HEK293 (cell line): ENCODE data around the gene GPR153.
A peak's percentile ranks its signal among the peaks of the same experiment; 100 is the strongest.

Experiments used
- ATF2 ChIP-seq: fragments of 450-650 bp; formaldehyde crosslinking; IDR thresholded peaks from 2 replicates; pipeline ENCODE4 v1.5.1; 2016; ENCODE audit warnings: missing biosample characterization, missing genetic modification characterization, low read depth
- EGR2 ChIP-seq: fragments of 450-650 bp; formaldehyde crosslinking; IDR thresholded peaks from 2 replicates; pipeline ENCODE4 v1.5.1; 2016; ENCODE audit warnings: low read depth, missing biosample characterization, missing genetic modification characterization
- KLF16 ChIP-seq: fragments of 450-650 bp; formaldehyde crosslinking; IDR thresholded peaks from 2 replicates; pipeline ENCODE4 v1.5.1; 2017; ENCODE audit warnings: missing biosample characterization, missing genetic modification characterization
- KLF17 ChIP-seq: fragments of 450-650 bp; formaldehyde crosslinking; IDR thresholded peaks from 2 replicates; pipeline ENCODE4 v1.5.1; 2016; ENCODE audit warnings: missing biosample characterization, missing genetic modification characterization
- KLF9 ChIP-seq: fragments of 450-650 bp; formaldehyde crosslinking; IDR thresholded peaks from 2 replicates; pipeline ENCODE4 v1.5.1; 2016; ENCODE audit warnings: missing biosample characterization, missing genetic modification characterization, low read depth
- SP2 ChIP-seq: fragments of 450-650 bp; formaldehyde crosslinking; IDR thresholded peaks from 2 replicates; pipeline ENCODE4 v1.5.1; 2016; ENCODE audit warnings: missing biosample characterization, missing genetic modification characterization
- SP7 ChIP-seq: fragments of 450-650 bp; formaldehyde crosslinking; IDR thresholded peaks from 2 replicates; pipeline ENCODE4 v1.5.1; 2016; ENCODE audit warnings: missing biosample characterization, missing genetic modification characterization
- TCF7L2 ChIP-seq: IDR thresholded peaks from 2 replicates; pipeline ENCODE4 v1.6.1; 2011; ENCODE audit warnings: low read depth, mild to moderate bottlenecking, inconsistent platforms, low read length, moderate library complexity, borderline replicate concordance
- ZBTB26 ChIP-seq: fragments of 450-650 bp; formaldehyde crosslinking; optimal IDR thresholded peaks from 2 replicates; pipeline ENCODE3; 2016; ENCODE audit warnings: missing biosample characterization, mild to moderate bottlenecking, missing genetic modification characterization
- ZBTB44 ChIP-seq: fragments of 450-650 bp; IDR thresholded peaks from 2 replicates; pipeline ENCODE4 v1.5.1; 2018; ENCODE audit warnings: missing biosample characterization, mild to moderate bottlenecking, missing genetic modification characterization
- ZBTB48 ChIP-seq: fragments of 450-650 bp; formaldehyde crosslinking; IDR thresholded peaks from 2 replicates; pipeline ENCODE4 v1.5.1; 2016; ENCODE audit warnings: missing biosample characterization, missing genetic modification characterization
- ZBTB7A ChIP-seq: fragments of 450-650 bp; formaldehyde crosslinking; IDR thresholded peaks from 2 replicates; pipeline ENCODE4 v1.5.1; 2016; ENCODE audit warnings: low read depth, missing biosample characterization, missing genetic modification characterization
- ZBTB8A ChIP-seq: fragments of 450-650 bp; formaldehyde crosslinking; IDR thresholded peaks from 2 replicates; pipeline ENCODE4 v1.5.1; 2016; ENCODE audit warnings: missing biosample characterization, missing genetic modification characterization
- ZIC2 ChIP-seq: fragments of 450-650 bp; formaldehyde crosslinking; IDR thresholded peaks from 2 replicates; pipeline ENCODE4 v1.5.1; 2016; ENCODE audit warnings: missing biosample characterization, missing genetic modification characterization
- ZNF112 ChIP-seq: fragments of 450-650 bp; formaldehyde crosslinking; IDR thresholded peaks from 2 replicates; pipeline ENCODE4 v1.5.0; 2017; ENCODE audit warnings: missing biosample characterization, missing genetic modification characterization
- ZNF23 ChIP-seq: fragments of 450-650 bp; formaldehyde crosslinking; IDR thresholded peaks from 2 replicates; pipeline ENCODE4 v1.5.1; 2016; ENCODE audit warnings: missing biosample characterization, missing genetic modification characterization, borderline replicate concordance
- ZNF521 ChIP-seq: fragments of 450-650 bp; formaldehyde crosslinking; IDR thresholded peaks from 2 replicates; pipeline ENCODE4 v1.5.1; 2017; ENCODE audit warnings: missing biosample characterization, mild to moderate bottlenecking, missing genetic modification characterization
- ZNF600 ChIP-seq: fragments of 450-650 bp; formaldehyde crosslinking; IDR thresholded peaks from 2 replicates; pipeline ENCODE4 v1.5.1; 2016; ENCODE audit warnings: missing biosample characterization, missing genetic modification characterization
- ZNF629 ChIP-seq: fragments of 450-650 bp; formaldehyde crosslinking; IDR thresholded peaks from 2 replicates; pipeline ENCODE4 v1.5.1; 2017; ENCODE audit warnings: missing biosample characterization, missing genetic modification characterization
- ZNF692 ChIP-seq: fragments of 450-650 bp; formaldehyde crosslinking; IDR thresholded peaks from 2 replicates; pipeline ENCODE4 v1.5.1; 2016; ENCODE audit warnings: missing biosample characterization, missing genetic modification characterization
- ZNF791 ChIP-seq: fragments of 450-650 bp; formaldehyde crosslinking; IDR thresholded peaks from 2 replicates; pipeline ENCODE4 v1.5.1; 2016; ENCODE audit warnings: missing biosample characterization, missing genetic modification characterization
- ZXDB ChIP-seq: fragments of 450-650 bp; formaldehyde crosslinking; IDR thresholded peaks from 2 replicates; pipeline ENCODE4 v1.5.1; 2016; ENCODE audit warnings: missing biosample characterization, missing genetic modification characterization
- TF ChIP-seq, protein P1 (sequence below): fragments of 450-650 bp; formaldehyde crosslinking; IDR thresholded peaks from 2 replicates; pipeline ENCODE4 v1.5.1; 2016; ENCODE audit warnings: missing biosample characterization, missing genetic modification characterization, borderline replicate concordance

Gene GPR153

GRCh38 chr1:6259491-6260362, 1.2 kb downstream of the GPR153 start (continued):
- TF ChIP-seq ZBTB7A (tag by site-specific recombination) (peak; percentile 70; the same call in 1 of the 2 replicates), ZBTB26 (peak; percentile 79), ZNF629 (tag by site-specific recombination) (peak; percentile 97), TCF7L2 (peak; percentile 12; the same call in 1 of the 2 replicates), SP2 (tag by site-specific recombination) (peak; percentile 80), KLF9 (tag by site-specific recombination) (peak; percentile 77), ZNF23 (tag by site-specific recombination) (no peak), KLF16 (tag by site-specific recombination) (peak; percentile 72), ZNF112 (no peak), ZNF692 (peak; percentile 99), ZNF600 (0 out of 2 replicates have a peak, but pooled peaks have one; percentile 19), ATF2 (tag by site-specific recombination) (peak; percentile 94), ZIC2 (peak; percentile 93), KLF17 (tag by site-specific recombination) (peak; percentile 56), ZBTB44 (peak; percentile 73), ZXDB (peak; percentile 31; the same call in 1 of the 2 replicates), ZBTB8A (tag by site-specific recombination) (peak; percentile 73), ZNF521 (no peak), ZBTB48 (no peak), EGR2 (tag by site-specific recombination) (peak; percentile 83), ZNF791 (tag by site-specific recombination) (no peak), SP7 (peak; percentile 28; the same call in 1 of the 2 replicates)
- TF ChIP-seq, protein P1, sequence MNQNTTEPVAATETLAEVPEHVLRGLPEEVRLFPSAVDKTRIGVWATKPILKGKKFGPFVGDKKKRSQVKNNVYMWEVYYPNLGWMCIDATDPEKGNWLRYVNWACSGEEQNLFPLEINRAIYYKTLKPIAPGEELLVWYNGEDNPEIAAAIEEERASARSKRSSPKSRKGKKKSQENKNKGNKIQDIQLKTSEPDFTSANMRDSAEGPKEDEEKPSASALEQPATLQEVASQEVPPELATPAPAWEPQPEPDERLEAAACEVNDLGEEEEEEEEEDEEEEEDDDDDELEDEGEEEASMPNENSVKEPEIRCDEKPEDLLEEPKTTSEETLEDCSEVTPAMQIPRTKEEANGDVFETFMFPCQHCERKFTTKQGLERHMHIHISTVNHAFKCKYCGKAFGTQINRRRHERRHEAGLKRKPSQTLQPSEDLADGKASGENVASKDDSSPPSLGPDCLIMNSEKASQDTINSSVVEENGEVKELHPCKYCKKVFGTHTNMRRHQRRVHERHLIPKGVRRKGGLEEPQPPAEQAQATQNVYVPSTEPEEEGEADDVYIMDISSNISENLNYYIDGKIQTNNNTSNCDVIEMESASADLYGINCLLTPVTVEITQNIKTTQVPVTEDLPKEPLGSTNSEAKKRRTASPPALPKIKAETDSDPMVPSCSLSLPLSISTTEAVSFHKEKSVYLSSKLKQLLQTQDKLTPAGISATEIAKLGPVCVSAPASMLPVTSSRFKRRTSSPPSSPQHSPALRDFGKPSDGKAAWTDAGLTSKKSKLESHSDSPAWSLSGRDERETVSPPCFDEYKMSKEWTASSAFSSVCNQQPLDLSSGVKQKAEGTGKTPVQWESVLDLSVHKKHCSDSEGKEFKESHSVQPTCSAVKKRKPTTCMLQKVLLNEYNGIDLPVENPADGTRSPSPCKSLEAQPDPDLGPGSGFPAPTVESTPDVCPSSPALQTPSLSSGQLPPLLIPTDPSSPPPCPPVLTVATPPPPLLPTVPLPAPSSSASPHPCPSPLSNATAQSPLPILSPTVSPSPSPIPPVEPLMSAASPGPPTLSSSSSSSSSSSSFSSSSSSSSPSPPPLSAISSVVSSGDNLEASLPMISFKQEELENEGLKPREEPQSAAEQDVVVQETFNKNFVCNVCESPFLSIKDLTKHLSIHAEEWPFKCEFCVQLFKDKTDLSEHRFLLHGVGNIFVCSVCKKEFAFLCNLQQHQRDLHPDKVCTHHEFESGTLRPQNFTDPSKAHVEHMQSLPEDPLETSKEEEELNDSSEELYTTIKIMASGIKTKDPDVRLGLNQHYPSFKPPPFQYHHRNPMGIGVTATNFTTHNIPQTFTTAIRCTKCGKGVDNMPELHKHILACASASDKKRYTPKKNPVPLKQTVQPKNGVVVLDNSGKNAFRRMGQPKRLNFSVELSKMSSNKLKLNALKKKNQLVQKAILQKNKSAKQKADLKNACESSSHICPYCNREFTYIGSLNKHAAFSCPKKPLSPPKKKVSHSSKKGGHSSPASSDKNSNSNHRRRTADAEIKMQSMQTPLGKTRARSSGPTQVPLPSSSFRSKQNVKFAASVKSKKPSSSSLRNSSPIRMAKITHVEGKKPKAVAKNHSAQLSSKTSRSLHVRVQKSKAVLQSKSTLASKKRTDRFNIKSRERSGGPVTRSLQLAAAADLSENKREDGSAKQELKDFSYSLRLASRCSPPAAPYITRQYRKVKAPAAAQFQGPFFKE (tag by site-specific recombination), result no peak
